CD4-positive, alpha-beta T cell treated with Interleukin-15 for 4 hours (primary cell): ENCODE measurements around the gene ADSS2.
"Not testable (repeated sequence)": the region's sequence is repeated elsewhere in the genome, so short reads cannot be mapped to it uniquely, and the experiment has no call there.

Experiments
- DNase-seq: peaks from one replicate; pipeline ENCODE4 v3.0.0-alpha.2; 2020; ENCODE audit warnings: low spot score

Gene ADSS2

DNA sequence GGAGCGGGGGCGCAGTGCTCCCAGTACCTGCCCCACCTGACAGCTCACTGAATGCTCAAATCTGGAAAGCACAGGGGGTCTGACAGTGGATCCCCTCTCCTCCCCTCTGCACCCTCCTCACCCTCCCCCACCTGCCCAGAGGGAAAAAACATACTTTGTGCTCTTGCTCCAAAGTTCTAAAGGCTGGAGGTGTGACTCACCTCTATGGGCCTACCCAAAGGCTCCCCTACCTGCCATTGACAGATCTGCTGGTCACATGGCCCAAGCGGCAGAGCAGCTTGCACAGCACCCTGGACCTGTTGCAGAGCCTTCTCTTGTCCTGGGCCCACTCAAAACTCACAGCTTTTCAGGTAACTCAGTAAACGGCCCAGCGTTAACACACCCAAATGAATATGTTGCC lies 55.7 kb downstream of the ADSS2 start:
- no peak for DNase-seq

DNA sequence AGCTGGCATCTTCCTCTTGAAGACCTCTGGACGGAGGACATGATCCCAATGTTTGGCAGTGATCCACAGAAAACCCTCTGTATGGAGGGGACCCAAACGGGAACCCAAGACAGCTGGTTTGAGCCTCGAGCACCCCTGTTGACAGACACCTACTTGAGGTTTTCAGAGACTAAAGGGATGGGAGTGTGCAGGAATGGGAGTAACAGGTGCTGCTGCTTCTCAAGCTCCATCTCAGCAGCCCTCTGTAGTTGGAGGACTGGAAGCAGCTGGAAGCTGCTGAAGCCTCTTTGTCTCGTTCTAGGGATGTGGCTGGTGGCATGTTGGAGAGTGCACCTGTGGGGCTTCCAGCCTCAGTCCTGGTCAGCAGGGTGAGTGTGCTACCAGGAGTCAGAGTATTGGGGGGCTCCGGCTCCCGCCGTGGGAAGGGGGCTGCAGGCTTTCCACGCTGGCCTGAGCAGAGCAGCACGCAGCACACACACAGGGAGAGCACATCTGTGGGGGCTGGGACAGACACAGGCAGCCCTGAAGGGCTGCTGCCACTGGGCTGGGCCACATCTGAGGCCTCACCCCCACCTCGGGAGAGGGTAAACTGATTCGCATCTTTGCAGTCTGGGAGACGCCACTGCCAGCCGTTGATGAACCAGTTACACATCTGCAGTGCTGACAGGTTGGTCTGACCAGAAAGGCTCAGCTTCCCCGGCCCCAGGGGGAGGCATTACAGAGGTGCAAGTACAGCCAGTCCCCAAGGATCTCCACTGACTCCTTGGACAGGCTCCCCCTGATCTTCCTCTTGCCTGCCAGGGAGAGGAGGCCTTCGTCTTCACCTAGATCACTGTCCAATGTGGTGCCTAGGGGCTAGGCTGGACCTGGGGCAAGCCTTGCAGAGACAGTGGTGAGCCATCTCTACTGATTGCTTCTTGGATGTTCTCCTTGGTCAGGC lies 56.6 kb downstream of the ADSS2 start:
- no peak for DNase-seq

DNA sequence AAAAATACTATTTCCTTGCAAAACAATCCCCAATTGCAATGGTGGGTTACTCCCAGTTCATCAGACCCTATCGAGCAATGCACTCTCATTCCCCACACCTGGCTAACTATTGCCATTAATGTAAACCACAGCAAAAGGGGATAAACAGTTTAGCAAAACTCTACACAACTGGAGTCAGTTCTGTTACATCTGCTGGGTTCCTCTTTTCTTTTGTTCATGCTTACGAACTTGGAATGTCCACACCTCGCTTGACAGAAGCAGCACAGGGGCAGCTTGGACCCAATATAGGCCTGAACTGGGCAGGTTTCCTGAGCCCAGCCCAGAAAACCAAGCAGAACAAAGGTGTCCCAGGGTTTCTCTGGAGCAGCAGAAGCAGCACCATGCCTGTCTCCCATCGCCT lies 57.4 kb downstream of the ADSS2 start:
- DNase-seq, result no peak

DNA sequence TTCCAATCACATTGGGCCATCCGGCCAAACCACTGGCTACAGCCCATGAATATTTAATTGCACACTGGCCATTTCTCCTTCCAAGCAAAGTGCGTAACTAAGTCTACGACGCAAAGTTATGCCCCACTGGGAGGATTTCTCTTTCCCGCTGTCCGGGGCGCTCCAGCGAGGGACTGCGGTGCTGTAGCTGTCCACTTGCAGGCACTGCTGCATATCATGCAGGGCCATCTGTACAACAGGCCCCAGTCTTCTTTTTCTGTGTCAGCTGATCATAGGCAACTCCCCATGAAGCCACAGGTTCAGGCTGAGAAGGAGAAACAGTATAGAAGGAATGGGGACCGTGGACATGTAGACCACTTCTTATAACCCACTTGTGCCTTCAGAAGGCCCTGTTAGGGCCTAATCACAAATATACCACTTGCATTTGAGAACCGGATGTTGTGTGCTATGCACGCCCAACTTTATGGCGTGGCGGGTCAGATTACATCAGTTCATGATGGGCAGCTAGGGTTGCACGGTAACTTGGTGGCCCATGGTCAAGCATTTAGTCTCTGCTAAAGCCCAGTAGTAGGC lies 58.0 kb downstream of the ADSS2 start:
- no peak for DNase-seq

DNA sequence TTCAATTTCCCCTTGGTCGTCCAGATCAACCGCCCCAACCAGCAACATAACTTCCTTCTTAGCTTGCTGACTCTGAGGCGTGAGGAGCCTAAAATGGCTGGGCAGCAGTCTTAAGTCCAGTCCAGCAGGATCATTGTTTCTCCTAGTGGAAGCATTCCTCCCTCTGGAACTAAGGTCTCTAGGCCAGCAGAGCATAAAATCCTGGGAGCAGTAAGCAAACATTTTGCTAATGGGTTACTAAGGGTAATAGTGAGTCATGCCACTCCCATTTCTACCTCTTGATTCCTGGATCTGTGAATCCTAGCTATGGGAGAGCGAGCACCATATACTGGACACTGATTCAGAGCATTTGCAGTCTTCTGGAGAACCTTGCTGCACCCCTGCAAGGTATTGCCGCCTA lies 59.9 kb downstream of the ADSS2 start:
- DNase-seq, result no peak

DNA sequence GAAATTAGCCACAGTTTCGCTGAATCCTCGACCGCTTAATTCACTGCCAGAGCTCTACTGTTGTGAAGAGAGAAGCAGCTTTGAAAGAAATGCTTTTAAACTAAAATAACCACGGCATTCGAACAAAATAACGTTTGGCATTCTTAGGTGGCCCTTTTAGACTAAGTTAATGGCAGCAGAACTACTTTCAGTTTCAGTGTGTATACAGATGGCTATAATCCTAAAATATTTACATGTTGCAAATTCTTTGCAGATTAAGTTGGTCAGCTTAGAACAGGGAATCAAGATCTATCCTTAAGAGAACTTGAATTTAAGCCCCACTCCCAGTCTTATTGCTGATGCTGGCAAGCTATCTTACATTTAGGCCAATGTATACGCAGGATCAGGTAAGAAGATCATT lies 62.7 kb downstream of the ADSS2 start:
- no peak for DNase-seq

DNA sequence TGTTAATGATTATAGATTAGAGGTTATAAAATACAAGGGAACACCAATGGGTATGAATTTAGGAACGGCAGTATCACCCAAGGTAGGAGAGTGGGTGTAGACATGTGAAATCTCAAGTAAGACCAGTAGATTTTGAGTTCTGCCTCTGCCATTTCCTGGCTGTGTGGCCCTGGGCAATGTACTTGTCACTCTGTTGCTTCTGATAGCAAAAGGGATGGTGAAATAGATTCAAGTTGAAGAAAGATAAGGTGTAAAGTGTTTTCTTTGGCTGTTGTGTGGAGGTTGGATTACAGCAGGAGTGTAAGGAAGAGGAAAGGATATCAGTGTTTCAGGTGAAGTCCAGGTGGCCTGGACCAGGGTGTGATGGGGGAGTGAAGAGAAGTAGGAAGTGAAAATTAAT lies 64.3 kb downstream of the ADSS2 start:
- no peak for DNase-seq

DNA sequence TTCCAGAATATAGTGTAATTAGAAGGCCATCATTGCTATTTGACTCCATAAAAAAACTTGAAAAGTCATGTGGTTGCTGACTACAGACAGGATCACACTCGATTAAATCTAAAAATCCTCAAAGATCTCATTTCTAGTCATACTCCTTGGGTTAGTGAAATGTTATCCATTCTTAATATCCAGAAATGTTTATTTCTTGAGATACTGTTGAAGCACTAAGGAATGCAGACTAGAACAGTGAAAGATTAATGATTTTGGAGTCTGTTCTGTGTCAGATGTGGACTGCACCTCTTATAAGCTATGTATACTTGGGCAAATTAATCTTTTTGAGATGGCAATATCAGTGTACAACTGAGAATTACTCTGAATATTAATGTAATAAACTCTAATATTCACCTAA lies 65.1 kb downstream of the ADSS2 start:
- no peak for DNase-seq

DNA sequence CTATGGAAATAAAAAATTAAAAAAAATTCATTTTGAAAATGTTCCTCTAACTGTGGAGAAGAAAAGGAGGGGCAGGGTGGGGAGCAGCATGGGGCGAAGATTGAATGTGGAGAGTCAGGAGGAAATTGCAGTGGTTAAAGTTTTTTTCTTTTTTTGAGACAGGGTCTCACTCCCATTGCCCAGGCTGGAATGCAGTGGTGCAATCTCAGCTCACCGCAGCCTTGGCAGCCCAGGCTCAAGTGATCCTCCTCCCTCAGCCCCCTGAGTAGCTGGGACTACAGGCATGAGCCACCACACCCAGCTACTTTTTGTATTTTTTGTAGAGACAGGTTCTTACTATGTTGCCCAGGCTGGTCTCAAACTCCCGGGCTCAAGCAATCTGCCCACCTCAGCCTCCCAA lies 67.6 kb downstream of the ADSS2 start:
- DNase-seq, result no peak

DNA sequence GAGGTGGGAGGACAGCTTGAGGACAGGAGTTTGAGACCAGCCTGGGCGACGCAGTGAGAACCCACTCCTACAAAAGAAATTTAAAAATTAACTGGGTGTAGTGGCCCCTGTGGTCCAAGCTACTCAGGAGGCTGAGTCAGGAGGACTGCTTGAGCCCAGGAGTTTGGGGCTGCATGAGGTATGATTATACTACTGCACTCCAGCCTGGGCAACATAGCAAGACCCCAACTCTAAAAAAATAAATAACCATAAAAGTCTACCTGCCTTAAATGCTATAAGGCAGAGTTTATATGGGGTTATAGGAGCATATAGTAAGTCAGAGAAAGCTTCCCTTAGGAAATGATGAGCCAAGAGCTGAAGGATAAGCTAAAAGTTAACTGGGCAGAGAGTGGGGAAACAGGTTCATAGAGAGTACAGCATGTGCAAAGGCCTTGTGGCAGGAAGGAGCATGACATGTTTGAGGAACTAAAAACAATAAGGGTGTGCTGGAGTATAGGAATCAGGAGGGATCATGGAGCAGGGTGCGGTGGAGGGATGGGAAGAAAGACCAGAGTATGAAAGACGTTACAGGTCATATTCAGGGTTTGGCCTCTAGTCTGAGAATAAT lies 68.3 kb downstream of the ADSS2 start:
- no peak for DNase-seq

DNA sequence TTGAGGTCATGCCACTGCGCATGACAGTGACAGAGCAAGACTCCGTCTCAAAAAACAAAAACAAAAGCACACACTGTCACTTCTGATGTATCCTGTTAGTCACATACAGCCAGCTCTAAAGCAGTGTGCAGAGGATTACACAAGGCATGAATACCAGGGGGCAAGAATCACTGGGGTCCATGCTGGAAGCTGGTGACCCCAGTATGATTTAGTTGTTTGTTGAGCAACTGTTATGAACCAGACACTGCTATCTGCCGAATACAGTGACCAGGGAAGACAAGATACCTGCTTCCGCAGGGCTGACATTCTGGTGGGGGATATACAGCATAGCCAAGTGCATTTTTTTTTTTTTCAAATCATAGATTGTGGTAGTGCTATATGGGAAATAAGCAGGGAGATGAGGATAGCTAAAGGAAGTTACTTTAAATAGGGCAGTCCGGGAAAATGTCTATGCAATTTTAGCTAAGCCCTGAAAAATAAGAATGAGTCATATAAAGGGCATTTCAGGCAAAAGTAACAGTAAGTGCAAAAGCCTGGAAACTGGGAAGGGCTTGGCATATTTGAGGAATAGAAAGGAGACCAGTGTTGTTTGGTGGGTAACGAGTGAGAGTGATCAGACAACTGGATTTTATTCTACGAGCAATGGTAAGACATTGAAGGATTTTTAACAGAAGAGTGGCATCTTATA lies 69.7 kb downstream of the ADSS2 start:
- DNase-seq, result no peak

DNA sequence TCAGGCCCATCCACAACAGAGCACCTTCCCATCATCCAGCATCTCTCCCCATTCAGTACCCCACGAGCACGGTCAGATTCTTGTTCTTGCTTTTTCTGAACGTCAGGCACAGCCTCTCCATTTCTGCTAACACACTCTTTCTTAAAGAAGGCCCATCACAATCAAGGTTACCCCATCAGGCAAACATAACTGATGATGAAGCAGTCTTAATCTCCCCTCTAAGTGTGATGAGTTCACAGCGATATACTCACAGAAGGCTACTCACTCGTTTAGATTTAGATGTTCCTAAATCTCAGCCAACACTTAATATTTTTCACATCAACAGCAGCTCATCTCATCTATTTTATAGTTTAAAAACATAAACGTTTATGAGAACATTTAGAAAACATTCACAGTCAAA lies 75.6 kb downstream of the ADSS2 start:
- no peak for DNase-seq

DNA sequence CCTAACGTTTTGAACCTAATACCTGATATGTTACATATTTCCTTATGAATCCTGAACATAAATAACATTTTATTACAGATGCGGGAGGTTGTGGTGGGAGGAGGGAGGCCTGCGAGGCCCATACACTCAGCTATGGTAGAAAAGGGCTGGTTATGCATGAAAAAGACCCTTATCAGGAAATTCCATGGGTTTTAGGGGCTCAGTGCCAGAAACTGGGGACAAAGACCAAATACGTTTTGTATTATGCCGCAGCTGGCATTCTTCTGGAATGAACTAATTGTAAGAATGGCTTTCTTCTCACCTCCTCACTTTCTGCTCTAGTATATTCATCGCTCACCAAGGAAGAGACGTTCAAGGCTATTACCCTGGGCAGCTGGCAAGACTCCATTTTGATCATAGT lies 76.7 kb downstream of the ADSS2 start:
- no peak for DNase-seq

DNA sequence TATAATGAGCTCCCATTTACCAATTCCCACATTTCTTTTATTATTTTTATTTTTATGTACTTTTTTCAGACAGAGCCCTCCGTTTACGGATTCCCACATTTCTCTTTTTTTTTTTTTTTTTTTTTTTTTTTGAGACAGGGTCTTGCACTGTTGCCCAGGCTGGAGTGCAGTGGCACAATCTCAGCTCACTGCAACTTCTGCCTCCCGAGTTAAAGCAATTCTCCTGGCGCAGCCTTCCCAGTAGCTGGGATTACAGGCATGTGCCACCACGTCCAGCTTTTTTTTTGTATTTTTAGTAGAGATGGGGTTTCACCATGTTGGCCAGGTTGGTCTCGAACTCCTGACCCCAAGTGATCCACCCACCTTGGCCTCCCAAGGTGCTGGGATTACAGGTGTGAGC lies 77.2 kb downstream of the ADSS2 start:
- not testable (repeated sequence) for DNase-seq

DNA sequence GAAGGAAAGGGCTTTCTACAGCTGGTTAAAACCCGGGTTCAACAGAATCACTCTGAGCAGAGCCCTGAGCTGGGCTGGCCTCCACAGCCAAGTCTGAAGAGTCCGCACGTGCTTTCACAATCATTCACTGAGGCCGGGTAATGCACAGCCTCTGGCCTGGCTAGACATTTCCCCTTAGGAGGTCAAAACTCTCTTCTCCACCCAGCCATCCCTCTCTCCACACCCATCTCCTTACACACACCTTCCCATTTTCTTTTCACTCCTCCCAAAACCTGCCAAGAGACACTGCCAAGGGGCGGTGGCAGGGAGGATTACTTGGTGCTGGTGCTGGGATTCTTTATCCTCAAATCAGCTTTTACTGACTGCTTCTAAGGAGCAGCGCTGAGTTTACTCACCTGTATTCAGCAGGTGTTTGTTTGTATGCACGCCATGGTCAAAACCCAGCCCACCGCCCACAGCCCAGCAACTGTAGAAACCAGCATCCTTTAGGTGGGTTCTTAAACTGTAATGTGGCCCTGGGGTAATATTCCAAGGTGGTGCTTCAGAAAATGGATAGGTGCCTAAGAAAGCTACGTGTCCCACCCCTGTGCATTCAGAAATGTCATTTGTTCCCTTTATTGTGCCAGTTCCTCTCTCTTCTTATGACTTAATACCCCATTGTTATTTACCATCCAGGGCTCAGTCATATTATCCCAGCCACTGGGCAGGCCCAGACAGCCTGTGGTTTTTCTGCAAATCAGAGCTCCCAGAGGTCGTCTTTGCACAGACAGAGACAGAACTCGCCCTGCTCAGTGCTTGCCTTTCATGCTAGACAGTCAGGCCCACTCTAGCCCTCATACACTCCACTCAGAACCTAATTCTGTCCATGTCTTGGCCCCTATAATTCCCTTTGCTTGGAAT lies 80.2 kb downstream of the ADSS2 start:
- DNase-seq, result no peak

DNA sequence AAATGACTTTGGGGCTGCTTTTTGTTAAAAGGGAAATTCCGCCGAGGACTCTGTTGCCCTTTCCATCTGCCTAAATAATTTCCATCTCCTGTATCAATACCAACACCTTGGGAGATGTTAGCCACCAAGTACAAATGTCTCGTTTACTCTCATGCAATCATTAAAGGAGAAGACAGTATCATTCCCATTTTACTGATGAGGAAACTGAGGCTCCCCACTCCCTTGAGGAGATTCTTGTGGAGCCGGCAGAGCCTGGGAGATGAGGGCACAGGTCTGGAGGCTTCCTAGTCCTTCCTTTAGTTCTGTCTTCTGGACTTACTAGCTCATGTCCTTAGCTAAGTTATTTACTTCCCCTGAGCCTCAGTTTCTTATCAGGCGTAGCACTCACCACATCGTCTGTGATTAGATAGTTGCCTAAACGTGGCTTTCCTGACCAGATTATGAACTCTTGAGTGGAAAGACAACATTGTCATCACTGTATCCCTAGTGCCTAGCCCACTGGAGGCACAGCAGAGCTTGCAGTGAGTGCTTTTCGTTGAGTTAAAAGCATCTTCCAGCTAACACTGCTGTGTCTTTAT lies 81.6 kb downstream of the ADSS2 start:
- DNase-seq, result no peak

DNA sequence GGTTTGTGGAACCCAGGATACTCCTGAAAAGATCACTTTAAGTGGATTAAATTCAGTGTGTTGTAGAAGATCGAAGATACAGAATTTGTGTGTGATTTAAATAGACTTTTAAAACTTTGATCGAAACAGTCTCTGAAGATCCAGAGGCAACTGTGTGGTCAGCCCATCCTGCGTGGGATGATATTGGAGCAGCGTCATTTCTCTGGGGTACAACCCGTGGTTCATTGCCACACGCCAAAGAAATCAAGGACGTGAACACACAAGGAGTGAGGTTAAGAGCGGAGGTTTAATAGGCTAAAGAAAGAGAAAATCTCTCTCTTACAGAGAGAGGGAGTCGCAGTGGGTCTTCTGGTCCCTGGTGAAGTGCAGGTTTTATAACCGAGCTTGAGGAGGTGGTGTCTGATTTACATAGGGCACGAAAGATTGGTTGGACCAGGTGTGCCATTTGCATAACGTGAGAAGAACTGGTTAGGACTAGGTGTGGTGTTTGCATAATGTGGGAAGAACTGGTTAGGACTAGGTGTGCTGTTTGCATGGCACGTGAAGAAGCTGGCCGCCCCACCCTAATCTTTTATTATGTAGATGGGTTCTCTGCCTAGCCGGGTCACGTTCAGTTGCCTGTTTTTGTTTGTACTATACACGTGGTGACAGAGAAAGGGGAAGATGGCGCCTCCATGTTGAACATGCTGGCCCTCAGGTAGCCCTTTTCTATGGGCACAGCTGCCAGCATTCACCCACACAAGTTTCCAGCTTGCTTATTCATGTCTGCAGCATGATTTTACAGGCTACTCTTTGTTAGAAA lies 82.3 kb downstream of the ADSS2 start:
- DNase-seq, result no peak

DNA sequence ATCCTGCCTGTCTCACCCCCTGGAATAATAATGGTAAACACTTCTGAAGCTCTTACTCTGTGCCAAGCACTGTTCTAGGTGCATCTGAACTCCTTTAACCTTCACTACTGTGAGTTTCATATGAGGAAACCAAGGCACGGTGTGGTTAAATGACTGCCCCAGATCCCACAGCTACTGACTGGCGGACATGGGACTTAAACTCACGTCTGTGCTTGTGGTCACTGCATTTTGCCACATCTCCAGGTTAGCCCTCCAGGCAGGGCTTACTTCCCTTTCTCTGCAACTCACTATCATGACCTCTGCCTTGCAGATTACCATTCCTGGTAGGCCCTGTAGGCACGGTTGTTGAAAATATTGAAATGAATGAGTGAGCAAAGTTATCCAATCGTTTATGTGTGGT lies 83.4 kb downstream of the ADSS2 start:
- no peak for DNase-seq

DNA sequence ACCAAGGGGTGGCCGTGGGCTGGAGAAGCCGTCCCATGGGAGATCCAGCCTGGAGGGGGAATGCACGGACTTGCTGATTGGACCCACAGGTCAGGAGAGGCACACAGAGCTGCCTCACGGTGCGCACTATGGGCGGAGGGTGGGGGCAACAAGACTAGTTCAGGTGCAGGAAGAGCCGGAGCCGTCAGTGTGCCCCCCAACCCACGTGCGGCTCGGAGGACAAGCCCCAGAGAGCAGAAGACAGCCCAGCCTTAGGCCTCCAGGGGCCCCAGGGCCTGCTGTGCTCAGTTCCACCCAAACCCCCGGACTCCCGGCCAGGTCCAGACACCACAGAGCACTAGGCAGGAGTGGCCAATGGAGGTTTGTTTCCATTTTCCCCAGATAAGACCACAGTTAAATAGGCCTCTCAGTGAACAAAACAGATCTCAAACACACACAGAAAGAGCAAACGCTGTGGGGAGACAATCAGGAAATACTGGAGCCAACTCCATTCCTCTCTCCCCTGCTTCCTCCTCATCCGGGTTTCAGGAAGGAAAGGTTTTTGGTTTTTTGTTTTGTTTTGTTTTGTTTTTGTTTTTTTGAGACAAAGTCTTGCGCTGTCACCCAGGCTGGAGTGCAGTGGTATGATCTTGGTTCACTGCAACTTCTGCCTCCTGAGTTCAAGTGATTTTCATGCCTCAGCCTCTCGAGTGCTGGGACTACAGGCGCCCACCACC lies 84.2 kb downstream of the ADSS2 start:
- no peak for DNase-seq

DNA sequence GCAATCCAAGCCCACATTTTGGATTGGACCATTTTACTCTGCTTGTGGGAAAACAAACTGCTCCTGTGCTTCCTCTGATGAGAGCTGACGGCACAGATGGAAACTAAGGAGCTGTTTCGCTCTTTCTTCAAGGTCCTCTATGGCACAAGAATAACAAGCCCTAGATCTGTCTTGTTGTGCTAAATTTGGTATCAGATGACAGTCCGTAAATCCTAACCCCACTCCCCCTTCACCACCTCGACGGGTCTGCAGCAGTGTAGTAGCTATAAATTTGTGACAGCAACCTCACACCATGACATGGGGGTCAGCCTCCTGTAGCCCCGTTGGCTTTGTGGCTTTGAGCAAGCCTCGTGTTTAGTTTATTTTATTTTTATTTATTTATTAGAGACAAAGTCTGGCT lies 85.9 kb downstream of the ADSS2 start:
- DNase-seq, result no peak
